MM.1S (cell line): ENCODE results near the gene CPHXL.

ENCODE experiments used
- CTCF ChIP-seq: fragments of 300-600 bp; sonication (generic); IDR thresholded peaks from 2 replicates; pipeline ENCODE4 v1.5.1; 2016; ENCODE audit warnings: antibody characterized with exemption, low read length, mixed read lengths
- EZH2 ChIP-seq: fragments of 300-600 bp; sonication (generic); optimal IDR thresholded peaks from 2 replicates; pipeline ENCODE3; 2017; ENCODE audit warnings: low read depth, mild to moderate bottlenecking, antibody characterized with exemption, low read length, mixed read lengths
- EZH2phosphoT487 ChIP-seq: fragments of 300-600 bp; sonication (generic); IDR thresholded peaks from 2 replicates; pipeline ENCODE4 v1.6.1; 2018; ENCODE audit warnings: antibody characterized with exemption, low read length

- no peak for TF ChIP-seq CTCF
- no peak for TF ChIP-seq EZH2
- TF ChIP-seq EZH2phosphoT487, result no peak
Observed at GRCh38 chr16:75714661-75715060, 11.6 kb downstream of the CPHXL start.
